Measurements from ENCODE around the gene EMC9.

Gene EMC9

GRCh38 chr14:24132061-24132685 is 9.2 kb downstream of the EMC9 start:
- Histone ChIP-seq H3K9me3 (no peaks in the 10 kb centered on the region), H3K4me3 (no peak overlapping the region), H3K4me1 (peaks cover 44% of the 10 kb centered on the region), H3K27me3 (no peaks in the 10 kb centered on the region), H3K4me2 (no peak overlapping the region), H4K20me1 (peaks cover 10% of the 10 kb centered on the region), H3K36me3 (peaks cover 2% of the 10 kb centered on the region), H3K9ac (0 out of 2 replicates have a peak overlapping the region, but pooled peaks have one; percentile 15), H3K27ac (no peak overlapping the region)
- no peak for TF ChIP-seq Cebpa-rat (IDR thresholded peaks at IDR 0.05)

GRCh38 chr14:24131549-24131966 is 9.8 kb downstream of the EMC9 start:
- Histone ChIP-seq H3K9me3 (no peaks in the 10 kb centered on the region), H3K9ac (no peak overlapping the region), H3K4me3 (no peak overlapping the region), H4K20me1 (peaks cover 4% of the 10 kb centered on the region; the same call in 1 of the 2 replicates), H3K4me1 (peaks cover 44% of the 10 kb centered on the region), H3K4me2 (no peak overlapping the region), H3K36me3 (no peaks in the 10 kb centered on the region; the same call in 1 of the 2 replicates), H3K27ac (no peak overlapping the region), H3K27me3 (no peaks in the 10 kb centered on the region)
- no peak for TF ChIP-seq Cebpa-rat (IDR thresholded peaks at IDR 0.05)

- Histone ChIP-seq H3K36me3 (no peaks in the 10 kb centered on the region; the same call in 1 of the 2 replicates), H3K4me3 (no peak overlapping the region), H3K9me3 (no peaks in the 10 kb centered on the region), H4K20me1 (no peaks in the 10 kb centered on the region), H3K27ac (no peak overlapping the region), H3K9ac (0 out of 2 replicates have a peak overlapping the region, but pooled peaks have one; percentile 6), H3K4me2 (peak overlapping the region; percentile 40), H3K4me1 (peaks cover 50% of the 10 kb centered on the region), H3K27me3 (no peaks in the 10 kb centered on the region)
- no peak for TF ChIP-seq Cebpa-rat (IDR thresholded peaks at IDR 0.05)
These were observed 10.5 kb downstream of the EMC9 start for GRCh38 chr14:24130717-24131548.

GRCh38 chr14:24130380-24130716 is 11.0 kb downstream of the EMC9 start, which contains the start of gene FITM1:
Gene FITM1 (plus strand): TSS chr14:24130659. CDS start chr14:24131564, 905 bp downstream.
- Histone ChIP-seq H3K4me1 (peaks cover 52% of the 10 kb centered on the region), H3K9ac (0 out of 2 replicates have a peak within 1 kb of the TSS, but pooled peaks have one; percentile 6), H3K27me3 (no peaks in the 10 kb centered on the region), H3K4me3 (no peak within 1 kb of the TSS), H3K4me2 (peak within 1 kb of the TSS; percentile 40), H3K36me3 (no peaks in the 10 kb centered on the region; the same call in 1 of the 2 replicates), H3K9me3 (no peaks in the 10 kb centered on the region), H3K27ac (no peak within 1 kb of the TSS), H4K20me1 (no peaks in the 10 kb centered on the region)
- no peak for TF ChIP-seq Cebpa-rat (IDR thresholded peaks at IDR 0.05)

GRCh38 chr14:24129410-24129998 is 11.9 kb downstream of the EMC9 start:
- Histone ChIP-seq H3K9me3 (no peaks in the 10 kb centered on the region), H4K20me1 (no peaks in the 10 kb centered on the region), H3K4me2 (no peak overlapping the region), H3K4me3 (no peak overlapping the region), H3K4me1 (peaks cover 47% of the 10 kb centered on the region), H3K27ac (no peak overlapping the region), H3K27me3 (no peaks in the 10 kb centered on the region), H3K36me3 (peaks cover 5% of the 10 kb centered on the region; the same call in 1 of the 2 replicates), H3K9ac (no peak overlapping the region)
- TF ChIP-seq Cebpa-rat (IDR thresholded peaks at IDR 0.05), result no peak

- Histone ChIP-seq H3K4me1 (peaks cover 47% of the 10 kb centered on the region), H3K4me3 (no peak overlapping the region), H3K9me3 (no peaks in the 10 kb centered on the region), H3K9ac (no peak overlapping the region), H3K27ac (no peak overlapping the region), H3K27me3 (no peaks in the 10 kb centered on the region), H4K20me1 (no peaks in the 10 kb centered on the region), H3K36me3 (peaks cover 23% of the 10 kb centered on the region), H3K4me2 (peak overlapping the region; percentile 41)
- no peak for TF ChIP-seq Cebpa-rat (IDR thresholded peaks at IDR 0.05)
These were observed 13.7 kb downstream of the EMC9 start for GRCh38 chr14:24127673-24128072.

- Histone ChIP-seq H3K4me3 (no peak overlapping the region), H4K20me1 (no peaks in the 10 kb centered on the region), H3K27ac (no peak overlapping the region), H3K9ac (no peak overlapping the region), H3K27me3 (no peaks in the 10 kb centered on the region), H3K9me3 (no peaks in the 10 kb centered on the region), H3K36me3 (peaks cover 31% of the 10 kb centered on the region), H3K4me2 (peak overlapping the region; percentile 41), H3K4me1 (peaks cover 42% of the 10 kb centered on the region)
- TF ChIP-seq Cebpa-rat (IDR thresholded peaks at IDR 0.05), result no peak
These were observed 14.5 kb downstream of the EMC9 start for GRCh38 chr14:24126939-24127338.

GRCh38 chr14:24123424-24124417 is 17.7 kb downstream of the EMC9 start:
- H3K9ac ChIP-seq, result no peak overlapping the region
- H3K9me3 ChIP-seq, result no peaks in the 10 kb centered on the region
- TF ChIP-seq Cebpa-rat (IDR thresholded peaks at IDR 0.05), result no peak
- H3K27ac ChIP-seq, result no peak overlapping the region
- H3K27me3 ChIP-seq, result no peaks in the 10 kb centered on the region
- no peak overlapping the region for H3K4me2 ChIP-seq
- peaks cover 63% of the 10 kb centered on the region for H3K36me3 ChIP-seq
- H3K4me3 ChIP-seq, result no peak overlapping the region
- H3K4me1 ChIP-seq, result peaks cover 31% of the 10 kb centered on the region
- no peaks in the 10 kb centered on the region for H4K20me1 ChIP-seq

GRCh38 chr14:24122898-24123297 is 18.5 kb downstream of the EMC9 start:
- Histone ChIP-seq H3K9me3 (no peaks in the 10 kb centered on the region), H3K4me1 (peaks cover 25% of the 10 kb centered on the region), H3K4me3 (no peak overlapping the region), H3K27ac (no peak overlapping the region), H3K4me2 (no peak overlapping the region), H3K36me3 (peaks cover 71% of the 10 kb centered on the region), H4K20me1 (no peaks in the 10 kb centered on the region), H3K27me3 (no peaks in the 10 kb centered on the region), H3K9ac (no peak overlapping the region)
- no peak for TF ChIP-seq Cebpa-rat (IDR thresholded peaks at IDR 0.05)

All from BLaER1 (cell line).